WTC11 (cell line): ENCODE measurements around the gene WDR83.

Experiments
- CBFB ChIP-seq: sonication (generic); formaldehyde crosslinking; IDR thresholded peaks from 2 replicates; pipeline ENCODE4 v1.8.1; 2022; ENCODE audit warnings: mild to moderate bottlenecking, low read depth, missing genetic modification reagents
- CREB1 ChIP-seq: sonication (generic); formaldehyde crosslinking; IDR thresholded peaks from 2 replicates; pipeline ENCODE4 v1.8.0; 2023; ENCODE audit warnings: mild to moderate bottlenecking, missing genetic modification reagents
- ELF4 ChIP-seq: sonication (generic); formaldehyde crosslinking; IDR thresholded peaks from 2 replicates; pipeline ENCODE4 v1.8.1; 2022; ENCODE audit warnings: low read depth, mild to moderate bottlenecking, moderate library complexity, missing genetic modification reagents
- JUN ChIP-seq: sonication (generic); formaldehyde crosslinking; IDR thresholded peaks from 2 replicates; pipeline ENCODE4 v1.8.0; 2023; ENCODE audit warnings: mild to moderate bottlenecking, missing genetic modification reagents
- NR2C2 ChIP-seq: sonication (generic); formaldehyde crosslinking; IDR thresholded peaks from 2 replicates; pipeline ENCODE4 v1.8.0; 2022; ENCODE audit warnings: mild to moderate bottlenecking, missing genetic modification reagents
- RELA ChIP-seq: sonication (generic); formaldehyde crosslinking; IDR thresholded peaks from 2 replicates; pipeline ENCODE4 v1.8.1; 2022; ENCODE audit warnings: missing genetic modification reagents, mild to moderate bottlenecking, borderline replicate concordance
- TP53 ChIP-seq: sonication (generic); formaldehyde crosslinking; IDR thresholded peaks from 2 replicates; pipeline ENCODE4 v1.8.1; 2023; ENCODE audit warnings: mild to moderate bottlenecking, missing genetic modification reagents
- ZNF396 ChIP-seq: fragments of 250-450 bp; sonication (Bioruptor Pico); IDR thresholded peaks from 2 replicates; pipeline ENCODE4 v1.8.0; 2021; ENCODE audit warnings: mild to moderate bottlenecking, moderate library complexity, borderline replicate concordance
- TF ChIP-seq, protein P1 (sequence below): fragments of 200-600 bp; IDR thresholded peaks from 2 replicates; pipeline ENCODE4 v1.8.0; 2022; ENCODE audit warnings: antibody characterized with exemption
- TF ChIP-seq, protein P2 (sequence below): sonication (generic); formaldehyde crosslinking; conservative IDR thresholded peaks from 2 replicates; pipeline ENCODE4 v1.8.1; 2022; ENCODE audit warnings: mild to moderate bottlenecking, missing genetic modification reagents
- TF ChIP-seq, protein P3 (sequence below): sonication (generic); formaldehyde crosslinking; IDR thresholded peaks from 2 replicates; pipeline ENCODE4 v1.8.1; 2022; ENCODE audit warnings: mild to moderate bottlenecking, missing genetic modification reagents, moderate library complexity, borderline replicate concordance
- TF ChIP-seq, protein P4 (sequence below): sonication (generic); formaldehyde crosslinking; IDR thresholded peaks from 2 replicates; pipeline ENCODE4 v1.8.1; 2023; ENCODE audit warnings: mild to moderate bottlenecking, missing genetic modification reagents
- TF ChIP-seq, protein P5 (sequence below): sonication (generic); formaldehyde crosslinking; IDR thresholded peaks from 2 replicates; pipeline ENCODE4 v1.8.1; 2022; ENCODE audit warnings: low read depth, mild to moderate bottlenecking, moderate library complexity, missing genetic modification reagents, borderline replicate concordance
- TF ChIP-seq, protein P6 (sequence below): sonication (generic); formaldehyde crosslinking; IDR thresholded peaks from 2 replicates; pipeline ENCODE4 v1.8.0; 2022; ENCODE audit warnings: mild to moderate bottlenecking, missing genetic modification reagents

DNA sequence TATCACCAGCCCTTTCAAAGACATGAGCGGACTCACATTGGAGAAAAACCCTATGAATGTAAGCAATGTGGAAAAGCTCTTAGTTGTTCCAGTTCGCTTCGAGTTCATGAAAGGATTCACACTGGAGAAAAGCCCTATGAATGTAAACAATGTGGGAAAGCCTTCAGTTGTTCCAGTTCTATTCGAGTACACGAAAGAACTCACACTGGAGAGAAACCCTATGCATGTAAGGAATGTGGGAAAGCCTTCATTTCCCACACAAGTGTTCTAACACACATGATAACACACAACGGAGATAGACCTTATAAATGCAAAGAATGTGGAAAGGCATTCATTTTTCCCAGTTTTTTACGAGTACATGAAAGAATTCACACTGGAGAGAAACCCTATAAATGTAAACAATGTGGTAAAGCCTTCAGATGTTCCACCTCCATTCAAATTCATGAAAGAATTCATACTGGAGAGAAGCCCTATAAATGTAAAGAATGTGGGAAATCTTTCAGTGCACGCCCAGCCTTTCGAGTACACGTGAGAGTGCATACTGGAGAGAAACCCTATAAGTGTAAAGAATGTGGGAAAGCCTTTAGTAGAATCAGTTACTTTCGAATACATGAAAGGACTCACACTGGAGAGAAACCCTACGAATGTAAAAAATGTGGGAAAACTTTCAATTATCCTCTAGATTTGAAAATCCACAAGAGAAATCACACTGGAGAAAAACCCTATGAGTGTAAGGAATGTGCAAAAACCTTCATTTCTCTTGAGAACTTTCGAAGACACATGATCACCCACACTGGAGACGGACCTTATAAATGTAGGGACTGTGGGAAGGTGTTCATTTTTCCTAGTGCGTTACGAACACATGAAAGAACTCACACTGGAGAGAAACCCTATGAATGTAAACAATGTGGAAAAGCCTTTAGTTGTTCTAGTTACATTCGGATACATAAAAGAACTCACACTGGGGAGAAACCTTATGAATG is 38.3 kb upstream of the WDR83 start:
- TF ChIP-seq JUN (CRISPR knock-in tag) (no peak), NR2C2 (no peak), ELF4 (CRISPR knock-in tag) (no peak), RELA (CRISPR knock-in tag) (no peak), CBFB (CRISPR knock-in tag) (no peak), TP53 (no peak), ZNF396 (no peak), CREB1 (no peak)
- TF ChIP-seq, protein P1, sequence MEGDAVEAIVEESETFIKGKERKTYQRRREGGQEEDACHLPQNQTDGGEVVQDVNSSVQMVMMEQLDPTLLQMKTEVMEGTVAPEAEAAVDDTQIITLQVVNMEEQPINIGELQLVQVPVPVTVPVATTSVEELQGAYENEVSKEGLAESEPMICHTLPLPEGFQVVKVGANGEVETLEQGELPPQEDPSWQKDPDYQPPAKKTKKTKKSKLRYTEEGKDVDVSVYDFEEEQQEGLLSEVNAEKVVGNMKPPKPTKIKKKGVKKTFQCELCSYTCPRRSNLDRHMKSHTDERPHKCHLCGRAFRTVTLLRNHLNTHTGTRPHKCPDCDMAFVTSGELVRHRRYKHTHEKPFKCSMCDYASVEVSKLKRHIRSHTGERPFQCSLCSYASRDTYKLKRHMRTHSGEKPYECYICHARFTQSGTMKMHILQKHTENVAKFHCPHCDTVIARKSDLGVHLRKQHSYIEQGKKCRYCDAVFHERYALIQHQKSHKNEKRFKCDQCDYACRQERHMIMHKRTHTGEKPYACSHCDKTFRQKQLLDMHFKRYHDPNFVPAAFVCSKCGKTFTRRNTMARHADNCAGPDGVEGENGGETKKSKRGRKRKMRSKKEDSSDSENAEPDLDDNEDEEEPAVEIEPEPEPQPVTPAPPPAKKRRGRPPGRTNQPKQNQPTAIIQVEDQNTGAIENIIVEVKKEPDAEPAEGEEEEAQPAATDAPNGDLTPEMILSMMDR = no peak
- TF ChIP-seq, protein P2, sequence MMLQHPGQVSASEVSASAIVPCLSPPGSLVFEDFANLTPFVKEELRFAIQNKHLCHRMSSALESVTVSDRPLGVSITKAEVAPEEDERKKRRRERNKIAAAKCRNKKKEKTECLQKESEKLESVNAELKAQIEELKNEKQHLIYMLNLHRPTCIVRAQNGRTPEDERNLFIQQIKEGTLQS = no peak
- TF ChIP-seq, protein P3, sequence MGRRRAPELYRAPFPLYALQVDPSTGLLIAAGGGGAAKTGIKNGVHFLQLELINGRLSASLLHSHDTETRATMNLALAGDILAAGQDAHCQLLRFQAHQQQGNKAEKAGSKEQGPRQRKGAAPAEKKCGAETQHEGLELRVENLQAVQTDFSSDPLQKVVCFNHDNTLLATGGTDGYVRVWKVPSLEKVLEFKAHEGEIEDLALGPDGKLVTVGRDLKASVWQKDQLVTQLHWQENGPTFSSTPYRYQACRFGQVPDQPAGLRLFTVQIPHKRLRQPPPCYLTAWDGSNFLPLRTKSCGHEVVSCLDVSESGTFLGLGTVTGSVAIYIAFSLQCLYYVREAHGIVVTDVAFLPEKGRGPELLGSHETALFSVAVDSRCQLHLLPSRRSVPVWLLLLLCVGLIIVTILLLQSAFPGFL (CRISPR knock-in tag) = no peak
- TF ChIP-seq, protein P4, sequence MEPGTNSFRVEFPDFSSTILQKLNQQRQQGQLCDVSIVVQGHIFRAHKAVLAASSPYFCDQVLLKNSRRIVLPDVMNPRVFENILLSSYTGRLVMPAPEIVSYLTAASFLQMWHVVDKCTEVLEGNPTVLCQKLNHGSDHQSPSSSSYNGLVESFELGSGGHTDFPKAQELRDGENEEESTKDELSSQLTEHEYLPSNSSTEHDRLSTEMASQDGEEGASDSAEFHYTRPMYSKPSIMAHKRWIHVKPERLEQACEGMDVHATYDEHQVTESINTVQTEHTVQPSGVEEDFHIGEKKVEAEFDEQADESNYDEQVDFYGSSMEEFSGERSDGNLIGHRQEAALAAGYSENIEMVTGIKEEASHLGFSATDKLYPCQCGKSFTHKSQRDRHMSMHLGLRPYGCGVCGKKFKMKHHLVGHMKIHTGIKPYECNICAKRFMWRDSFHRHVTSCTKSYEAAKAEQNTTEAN (CRISPR knock-in tag) = no peak
- TF ChIP-seq, protein P5, sequence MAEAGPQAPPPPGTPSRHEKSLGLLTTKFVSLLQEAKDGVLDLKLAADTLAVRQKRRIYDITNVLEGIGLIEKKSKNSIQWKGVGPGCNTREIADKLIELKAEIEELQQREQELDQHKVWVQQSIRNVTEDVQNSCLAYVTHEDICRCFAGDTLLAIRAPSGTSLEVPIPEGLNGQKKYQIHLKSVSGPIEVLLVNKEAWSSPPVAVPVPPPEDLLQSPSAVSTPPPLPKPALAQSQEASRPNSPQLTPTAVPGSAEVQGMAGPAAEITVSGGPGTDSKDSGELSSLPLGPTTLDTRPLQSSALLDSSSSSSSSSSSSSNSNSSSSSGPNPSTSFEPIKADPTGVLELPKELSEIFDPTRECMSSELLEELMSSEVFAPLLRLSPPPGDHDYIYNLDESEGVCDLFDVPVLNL (CRISPR knock-in tag) = no peak
- TF ChIP-seq, protein P6, sequence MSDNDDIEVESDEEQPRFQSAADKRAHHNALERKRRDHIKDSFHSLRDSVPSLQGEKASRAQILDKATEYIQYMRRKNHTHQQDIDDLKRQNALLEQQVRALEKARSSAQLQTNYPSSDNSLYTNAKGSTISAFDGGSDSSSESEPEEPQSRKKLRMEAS = no peak
